Left renal cortex interstitium (tissue), 4 donors: ENCODE data around the gene ABLIM1. TPM values are rescaled to one million over a fixed set of nuclear protein-coding genes. Genes with fewer than 3 reads are reported as not detected.

Experiments used
- DNase-seq, 4 donors: peaks; one replicate each; pipeline ENCODE4 v3.0.0-alpha.2; 2013; ENCODE audit warnings: low read depth in 4 of 4, low spot score in 2 of 4, missing footprints in 1 of 4
- polyA plus RNA-seq, 4 donors: library from polyadenylated mRNA; unstranded; fragments of 120-200 nt; gene quantifications; one replicate each; pipeline ENCODE4 v1.2.1, GENCODE V29; 2013; ENCODE audit not compliant: insufficient read length in 4 of 4

Gene ABLIM1
- polyA plus RNA-seq, 4 donors, result 85.7 to 118 (median 95.5) TPM

GRCh38 chr10:114593816-114594468 lies 64.1 kb downstream of the ABLIM1 start:
- DNase-seq, result no peak

GRCh38 chr10:114593240-114593792 lies 64.8 kb downstream of the ABLIM1 start:
- DNase-seq, result no peak

- DNase-seq, result no peak
Observed at GRCh38 chr10:114590993-114591392, 67.1 kb downstream of the ABLIM1 start.

- no peak for DNase-seq
Observed at GRCh38 chr10:114584419-114584818, 73.7 kb downstream of the ABLIM1 start.

GRCh38 chr10:114581071-114581470 lies 77.0 kb downstream of the ABLIM1 start:
- no peak for DNase-seq

- no peak for DNase-seq
Observed at GRCh38 chr10:114577133-114577532, 80.9 kb downstream of the ABLIM1 start.

GRCh38 chr10:114576716-114577115 lies 81.4 kb downstream of the ABLIM1 start:
- DNase-seq, result no peak

GRCh38 chr10:114576132-114576487 lies 82.0 kb downstream of the ABLIM1 start:
- DNase-seq, result no peak

- no peak for DNase-seq
Observed at GRCh38 chr10:114575417-114576131, 82.5 kb downstream of the ABLIM1 start.

- no peak for DNase-seq
Observed at GRCh38 chr10:114573330-114574045, 84.6 kb downstream of the ABLIM1 start.

GRCh38 chr10:114571316-114571999 lies 86.6 kb downstream of the ABLIM1 start:
- peak in 1 of 4 donors; percentile 21 for DNase-seq

- no peak for DNase-seq
Observed at GRCh38 chr10:114566064-114566463, 92.0 kb downstream of the ABLIM1 start.

- DNase-seq, result no peak
Observed at GRCh38 chr10:114565066-114565465, 93.0 kb downstream of the ABLIM1 start.

- no peak for DNase-seq
Observed at GRCh38 chr10:114561008-114561523, 97.0 kb downstream of the ABLIM1 start.

GRCh38 chr10:114560144-114560543 lies 97.9 kb downstream of the ABLIM1 start:
- no peak for DNase-seq

GRCh38 chr10:114559636-114560035 lies 98.4 kb downstream of the ABLIM1 start:
- no peak for DNase-seq

- no peak for DNase-seq
Observed at GRCh38 chr10:114557854-114558253, 100.2 kb downstream of the ABLIM1 start.

GRCh38 chr10:114556236-114557122 lies 101.6 kb downstream of the ABLIM1 start:
- no peak for DNase-seq

GRCh38 chr10:114553436-114553835 lies 104.6 kb downstream of the ABLIM1 start:
- no peak for DNase-seq

GRCh38 chr10:114552050-114552449 lies 106.0 kb downstream of the ABLIM1 start:
- DNase-seq, result no peak
